Measurements from ENCODE around the gene SNX32.

SNX32 gene

DNA sequence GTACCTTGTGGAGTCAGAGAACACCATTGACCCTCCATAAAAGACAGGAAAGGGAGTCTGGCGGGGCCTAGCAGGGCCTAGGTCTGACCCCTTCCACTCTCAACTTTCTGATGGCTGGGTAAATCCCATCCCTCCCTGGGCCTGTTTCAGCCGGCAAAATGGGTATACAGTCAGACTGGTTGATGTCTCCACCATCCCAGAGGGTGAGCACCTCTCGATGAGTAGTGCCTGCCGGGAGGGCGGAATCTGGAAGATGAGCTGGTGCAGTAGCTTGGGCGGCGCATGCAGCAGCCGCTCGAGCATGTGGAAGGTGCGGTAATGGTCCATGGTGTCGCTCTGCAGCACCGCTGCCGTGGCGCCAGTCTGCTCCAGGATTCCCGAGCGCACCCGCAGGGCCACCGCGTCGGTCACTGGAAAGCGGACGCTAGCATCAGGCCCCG, 54.0 kb downstream of the SNX32 start:
- peak in 11 of 42 donors; percentile 25 to 72 (median 54) for DNase-seq
- intact Hi-C loops (cut with DNase I): loop anchor here (10.0 kb wide), 1 partner anchor 107 kb away; no protein-coding TSS in a partner anchor

DNA sequence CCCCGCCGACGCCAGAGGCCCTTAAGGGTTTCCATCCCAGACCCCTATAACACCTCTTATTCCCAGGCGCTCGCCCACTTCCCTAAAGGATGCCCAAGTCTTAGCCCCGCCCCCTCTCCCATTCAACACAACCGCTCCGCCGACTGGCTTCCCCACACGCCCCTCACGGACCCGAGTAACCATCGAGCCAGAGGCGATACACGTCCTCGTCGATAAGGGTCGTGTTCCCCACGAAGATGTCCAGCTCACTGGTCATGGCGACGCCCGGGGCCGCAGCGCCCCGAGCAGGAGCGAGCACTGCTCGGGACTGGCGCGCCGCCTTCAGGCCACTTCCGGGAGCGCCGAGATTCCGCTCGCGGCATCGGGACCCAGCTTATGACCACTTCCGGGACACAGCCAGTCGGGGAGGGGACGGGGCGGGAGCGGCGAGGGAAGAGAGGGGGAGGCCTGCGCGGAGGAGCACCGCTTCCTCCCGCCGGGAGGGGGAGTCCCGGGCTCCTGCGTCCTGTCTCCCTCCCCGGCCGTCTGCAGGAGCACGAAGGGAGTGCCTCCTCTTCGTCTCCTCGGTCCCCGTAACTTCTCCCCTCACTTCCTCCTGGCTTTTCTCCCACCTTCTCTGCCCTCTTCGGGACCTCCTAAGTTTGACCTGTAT, 54.5 kb downstream of the SNX32 start, which contains the start of gene FIBP:
Gene FIBP, minus strand, starts transcription at position 309 of the 652 bp plus-strand sequence. Its CDS starts 53 bp downstream, at position 256.
- intact Hi-C loops (cut with DNase I): loop anchor here (10.0 kb wide), 1 partner anchor 107 kb away; no protein-coding TSS in a partner anchor
- peak; percentile 92 to 99 (median 97) for DNase-seq

GRCh38 chr11:65890324-65891218, 56.8 kb downstream of the SNX32 start, which contains the start of gene CCDC85B:
CCDC85B (plus strand) TSS chr11:65890673; CDS start chr11:65890784, 111 bp downstream.
- peak; percentile 98 to 100 (median 99) for DNase-seq
- intact Hi-C loops (cut with DNase I): loop anchor here (5.0 kb wide), 1 partner anchor 33 kb away; the partner anchor contains the start of gene CFL1

- peak in 13 of 42 donors; percentile 22 to 67 (median 44) for DNase-seq
Measured at GRCh38 chr11:65891219-65892136, 57.7 kb downstream of the SNX32 start.

GRCh38 chr11:65892137-65892540, 58.4 kb downstream of the SNX32 start:
- DNase-seq: peak in 6 of 42 donors; percentile 31 to 57 (median 49)
- intact Hi-C loops (cut with DNase I): loop anchor here (5.0 kb wide), 1 partner anchor 35 kb away; the partner anchor contains the start of gene CFL1

More at GRCh38 chr11:65891219-65892136, 57.7 kb downstream of the SNX32 start:
- intact Hi-C loops (cut with DNase I): loop anchor here (5.0 kb wide), 1 partner anchor 34 kb away; the partner anchor contains the start of gene CFL1

- intact Hi-C loops (cut with DNase I): loop anchor here (5.0 kb wide), 1 partner anchor 35 kb away; the partner anchor contains the start of gene CFL1
- DNase-seq: peak in 2 of 42 donors; percentile 5 to 40
Measured at GRCh38 chr11:65892661-65893317, 59.0 kb downstream of the SNX32 start.

DNA sequence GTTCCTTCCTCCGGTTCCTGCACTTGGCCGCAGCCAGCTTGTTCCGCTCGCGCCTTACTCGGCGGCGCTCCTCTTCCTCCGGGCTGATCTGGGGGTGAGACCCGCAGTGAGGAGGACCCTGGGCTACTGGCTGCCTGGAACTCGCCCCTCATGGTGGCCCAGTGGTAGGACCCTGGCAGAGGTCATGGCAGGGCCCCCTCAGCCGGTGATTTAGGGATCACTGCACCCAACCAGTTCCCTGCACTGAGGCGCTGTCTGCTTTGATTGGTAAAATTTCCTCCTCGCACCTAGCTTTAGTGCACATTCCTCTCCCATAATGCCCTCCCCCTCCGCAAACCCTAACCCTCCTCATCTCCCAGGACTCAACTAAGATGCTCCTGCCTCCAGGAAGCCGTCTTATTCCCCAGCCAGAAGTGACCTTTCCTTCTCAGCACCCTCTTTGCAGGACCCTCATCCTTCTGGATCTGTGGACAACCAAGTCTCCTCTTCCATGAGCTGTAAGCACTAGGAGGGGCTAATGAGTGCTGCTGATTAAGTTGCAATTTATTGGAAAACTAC, 60.4 kb downstream of the SNX32 start:
- peak in 6 of 42 donors; percentile 25 to 58 (median 46) for DNase-seq

DNA sequence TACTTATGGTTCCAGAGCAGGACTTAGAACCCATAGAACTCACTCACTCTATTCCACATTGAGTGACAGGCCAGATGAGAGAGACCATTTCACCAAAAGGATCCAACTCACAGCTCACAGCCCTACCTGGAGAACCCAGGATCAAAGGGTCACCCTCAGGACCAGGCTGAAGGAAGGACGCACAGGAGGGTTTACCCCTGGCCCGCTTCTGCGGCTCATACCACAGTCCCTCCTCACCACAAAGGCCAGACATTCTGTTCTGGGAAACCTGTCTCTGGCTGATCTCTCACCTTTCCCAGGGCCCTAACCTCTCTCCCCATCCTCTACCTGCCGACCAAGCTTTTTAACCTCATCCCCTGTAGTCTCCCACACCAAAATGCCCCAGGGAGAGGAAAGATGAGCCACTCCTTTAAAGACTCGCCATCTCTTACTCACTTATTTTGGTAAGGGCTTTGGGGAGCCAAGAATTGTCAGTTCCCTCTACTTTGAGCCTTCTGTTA, 61.8 kb downstream of the SNX32 start:
- intact Hi-C loops (cut with DNase I): no loop called here
- DNase-seq: no peak

More for the DNA sequence above, 60.4 kb downstream of the SNX32 start:
- intact Hi-C loops (cut with DNase I): loop anchor here (5.0 kb wide), 1 partner anchor 37 kb away; the partner anchor contains the start of gene CFL1

GRCh38 chr11:65896034-65896999, 62.6 kb downstream of the SNX32 start:
- intact Hi-C loops (cut with DNase I): no loop called here
- DNase-seq: no peak

DNA sequence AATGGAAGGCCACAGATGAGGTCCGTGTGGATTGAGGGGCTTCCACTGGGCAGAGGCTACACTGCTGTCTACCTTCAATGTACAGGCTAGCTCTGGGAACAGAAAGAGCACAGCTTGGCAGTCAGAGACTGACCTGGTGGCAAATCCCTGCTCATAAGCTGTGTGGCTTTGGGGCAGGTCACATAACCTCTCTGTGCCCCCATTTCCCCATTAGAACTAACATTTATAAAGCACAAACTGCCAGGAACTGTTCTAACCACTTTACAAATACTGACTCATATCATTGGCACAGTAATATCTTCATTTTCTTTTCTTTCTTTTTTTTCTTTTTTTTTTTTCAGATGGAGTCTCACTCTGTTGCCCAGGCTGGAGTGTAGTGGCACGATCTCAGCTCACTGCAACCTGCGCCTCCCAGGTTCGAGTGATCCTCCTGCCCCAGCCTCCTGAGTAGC, 63.3 kb downstream of the SNX32 start:
- no peak for DNase-seq
- intact Hi-C loops (cut with DNase I): no loop called here

- intact Hi-C loops (cut with DNase I): no loop called here
- no peak for DNase-seq
Measured at GRCh38 chr11:65898656-65899355, 65.0 kb downstream of the SNX32 start.

- DNase-seq: peak in 1 of 42 donors; percentile 55
- intact Hi-C loops (cut with DNase I): no loop called here
Measured at GRCh38 chr11:65899356-65900124, 65.8 kb downstream of the SNX32 start.

GRCh38 chr11:65900125-65900898, 66.5 kb downstream of the SNX32 start, which contains the start of gene FOSL1:
FOSL1 (minus strand) TSS chr11:65900388; CDS start chr11:65900339, 49 bp downstream.
- intact Hi-C loops (cut with DNase I): no loop called here
- peak in 41 of 42 donors; percentile 59 to 91 (median 78) for DNase-seq

- intact Hi-C loops (cut with DNase I): no loop called here
- no peak for DNase-seq
Measured at GRCh38 chr11:65900899-65901180, 67.1 kb downstream of the SNX32 start.

Data from head of caudate nucleus (tissue), 42 donors.